Fibroblast of lung (primary cell): Measurements from ENCODE around the gene STK36.

Experiments used
- EZH2 ChIP-seq: IDR thresholded peaks from 2 replicates; pipeline ENCODE4 v1.5.1; 2012; ENCODE audit warnings: low read length, control low read depth, mild to moderate bottlenecking; ENCODE audit errors: missing control alignments
- TF ChIP-seq, protein P1 (sequence below), 2 donors: IDR thresholded peaks in 1 of 2; conservative IDR thresholded peaks in 1 of 2; 1 replicate in 1 of 2; 2 replicates in 1 of 2; pipeline ENCODE4 v1.5.1; 2011 to 2012; ENCODE audit warnings: low read length in 2 of 2, control low read depth in 1 of 2, inconsistent platforms in 1 of 2, low read depth in 1 of 2, mild to moderate bottlenecking in 1 of 2

DNA sequence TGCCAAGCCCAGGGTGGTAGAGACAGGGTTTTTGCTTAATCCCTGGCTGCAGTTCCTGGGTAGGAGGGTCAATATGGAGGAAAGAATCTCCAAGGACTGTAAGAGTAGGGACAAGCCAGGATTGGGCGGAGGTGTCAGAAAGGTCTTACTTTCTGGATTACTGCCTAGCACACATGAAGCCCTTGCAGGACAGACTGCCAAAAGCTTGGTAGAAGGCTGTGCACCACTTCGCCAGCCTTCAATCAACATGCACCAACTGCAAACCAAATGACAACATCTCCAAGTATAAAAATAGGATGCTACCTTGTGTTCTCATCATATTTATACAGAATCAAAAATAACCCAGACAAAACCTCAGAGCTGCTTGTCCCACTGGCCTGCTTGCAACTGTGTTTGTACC, 16.1 kb upstream of the STK36 start:
- TF ChIP-seq, protein P1, sequence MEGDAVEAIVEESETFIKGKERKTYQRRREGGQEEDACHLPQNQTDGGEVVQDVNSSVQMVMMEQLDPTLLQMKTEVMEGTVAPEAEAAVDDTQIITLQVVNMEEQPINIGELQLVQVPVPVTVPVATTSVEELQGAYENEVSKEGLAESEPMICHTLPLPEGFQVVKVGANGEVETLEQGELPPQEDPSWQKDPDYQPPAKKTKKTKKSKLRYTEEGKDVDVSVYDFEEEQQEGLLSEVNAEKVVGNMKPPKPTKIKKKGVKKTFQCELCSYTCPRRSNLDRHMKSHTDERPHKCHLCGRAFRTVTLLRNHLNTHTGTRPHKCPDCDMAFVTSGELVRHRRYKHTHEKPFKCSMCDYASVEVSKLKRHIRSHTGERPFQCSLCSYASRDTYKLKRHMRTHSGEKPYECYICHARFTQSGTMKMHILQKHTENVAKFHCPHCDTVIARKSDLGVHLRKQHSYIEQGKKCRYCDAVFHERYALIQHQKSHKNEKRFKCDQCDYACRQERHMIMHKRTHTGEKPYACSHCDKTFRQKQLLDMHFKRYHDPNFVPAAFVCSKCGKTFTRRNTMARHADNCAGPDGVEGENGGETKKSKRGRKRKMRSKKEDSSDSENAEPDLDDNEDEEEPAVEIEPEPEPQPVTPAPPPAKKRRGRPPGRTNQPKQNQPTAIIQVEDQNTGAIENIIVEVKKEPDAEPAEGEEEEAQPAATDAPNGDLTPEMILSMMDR (conservative IDR thresholded peaks at IDR 0.05 in 1 of 2, IDR thresholded peaks at IDR 0.05 in 1 of 2; ENCODE audit: low read depth in 1 of 2, low read length in 2 of 2), result no peak
- TF ChIP-seq EZH2, result no peak
